ENCODE measurements around the gene TCFL5.

TCFL5 gene

DNA sequence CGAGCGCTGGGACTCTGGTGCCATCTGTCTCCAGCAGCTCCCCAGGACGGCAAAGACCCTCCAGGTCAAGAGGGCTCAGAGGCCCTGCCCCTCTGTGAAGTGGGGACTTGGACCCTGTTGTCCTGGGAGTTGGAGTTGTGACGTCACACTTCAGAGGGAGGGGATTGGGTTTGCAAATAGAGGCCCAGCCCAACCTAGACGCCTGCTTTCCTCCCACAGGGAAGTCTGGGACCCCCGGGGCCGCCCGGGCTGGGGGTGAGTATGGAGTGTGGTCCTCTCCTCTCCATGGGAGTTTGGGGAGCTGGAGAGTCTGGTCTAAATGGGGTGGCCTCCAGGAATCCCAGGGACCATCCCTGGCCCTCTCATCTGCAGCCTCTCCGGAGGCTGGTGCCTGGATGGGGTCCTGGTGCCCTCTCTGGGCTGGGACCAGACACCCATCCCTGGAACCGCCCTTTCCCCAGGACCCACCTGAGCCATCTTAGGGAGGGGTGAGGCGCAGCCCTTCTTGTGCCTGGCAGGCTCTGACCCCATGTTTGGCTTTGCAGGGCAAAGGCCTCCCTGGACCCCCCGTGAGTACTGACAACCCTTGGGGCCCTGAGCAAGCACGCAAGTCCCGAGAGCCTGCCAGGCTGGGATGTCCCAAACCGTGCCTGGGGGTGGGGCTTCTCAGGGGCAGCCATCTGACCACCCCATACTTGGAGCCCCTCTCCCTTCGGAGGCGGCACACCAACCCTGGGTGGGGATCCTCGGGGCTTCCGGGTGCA is 40.5 kb downstream of the TCFL5 start:
- DNase-seq = no peak

DNA sequence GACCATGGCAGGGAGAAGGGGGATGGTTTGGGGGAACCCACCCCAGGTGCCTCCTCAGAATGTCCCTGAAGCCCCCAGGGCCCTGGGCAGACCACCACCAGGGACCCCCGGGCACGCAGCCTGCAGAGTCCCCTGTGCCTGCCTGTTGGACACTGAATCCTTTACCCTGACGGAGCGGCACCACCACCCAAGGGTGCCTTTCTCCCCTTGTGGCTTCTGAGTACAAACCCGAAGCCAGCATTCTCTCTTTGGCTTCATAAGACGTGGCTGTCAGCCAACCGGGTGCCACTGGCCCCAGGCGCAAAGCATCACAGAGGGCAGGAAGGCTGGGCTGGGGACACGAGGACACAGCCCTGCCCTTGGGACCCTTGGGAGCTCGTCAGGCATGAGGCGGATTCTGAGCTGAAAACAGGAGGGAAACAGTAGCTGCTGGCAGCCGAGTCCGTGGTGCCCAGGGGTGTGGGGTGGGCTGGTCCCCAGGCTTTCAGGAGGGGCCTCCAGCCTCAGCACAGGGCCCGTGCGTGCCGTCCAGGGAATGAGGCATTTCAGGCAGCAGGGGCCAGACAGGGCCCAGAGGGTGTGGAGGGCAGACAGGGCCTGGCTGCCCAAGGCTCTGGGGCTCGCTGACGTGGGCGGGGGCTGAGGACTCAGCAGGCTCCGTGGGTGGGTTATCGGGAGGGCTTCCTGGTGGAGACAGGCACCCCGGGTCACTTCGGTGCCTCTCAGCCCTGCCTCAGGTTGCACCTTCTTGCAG is 41.2 kb downstream of the TCFL5 start:
- DNase-seq = no peak

DNA sequence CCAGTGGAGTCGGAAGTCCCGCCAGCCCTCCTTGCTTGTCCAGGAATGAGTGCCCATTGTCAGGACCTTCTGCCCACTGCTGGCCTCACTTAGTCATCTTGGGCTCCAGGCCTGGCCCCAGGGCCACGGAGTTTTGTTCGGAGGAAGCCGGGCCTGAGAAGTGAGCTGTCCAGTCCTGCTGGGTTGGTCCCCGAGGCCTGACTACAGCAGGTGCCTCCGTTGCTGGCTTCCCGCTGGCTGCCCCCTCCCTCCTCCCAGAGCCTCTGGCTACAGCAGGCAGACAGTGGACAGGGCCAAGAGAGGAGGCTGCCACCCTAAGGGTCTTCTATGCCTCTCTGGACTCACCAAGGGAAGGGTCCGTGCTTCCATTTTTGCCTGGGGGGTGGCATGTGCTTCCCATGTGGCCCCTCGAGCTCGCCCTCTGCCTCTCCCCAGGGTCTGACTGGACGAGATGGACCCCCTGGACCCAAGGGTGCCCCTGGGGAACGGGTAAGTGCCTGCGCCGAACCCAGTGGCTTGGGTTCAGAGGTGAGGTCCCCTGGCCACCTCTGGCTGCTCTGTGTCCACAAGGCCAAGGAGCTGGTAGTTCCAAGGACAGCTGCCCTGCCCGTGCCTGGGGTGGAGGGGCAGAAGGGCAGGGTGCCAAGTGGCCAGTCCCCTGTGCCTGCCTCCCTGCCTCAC is 42.0 kb downstream of the TCFL5 start:
- DNase-seq = no peak

DNA sequence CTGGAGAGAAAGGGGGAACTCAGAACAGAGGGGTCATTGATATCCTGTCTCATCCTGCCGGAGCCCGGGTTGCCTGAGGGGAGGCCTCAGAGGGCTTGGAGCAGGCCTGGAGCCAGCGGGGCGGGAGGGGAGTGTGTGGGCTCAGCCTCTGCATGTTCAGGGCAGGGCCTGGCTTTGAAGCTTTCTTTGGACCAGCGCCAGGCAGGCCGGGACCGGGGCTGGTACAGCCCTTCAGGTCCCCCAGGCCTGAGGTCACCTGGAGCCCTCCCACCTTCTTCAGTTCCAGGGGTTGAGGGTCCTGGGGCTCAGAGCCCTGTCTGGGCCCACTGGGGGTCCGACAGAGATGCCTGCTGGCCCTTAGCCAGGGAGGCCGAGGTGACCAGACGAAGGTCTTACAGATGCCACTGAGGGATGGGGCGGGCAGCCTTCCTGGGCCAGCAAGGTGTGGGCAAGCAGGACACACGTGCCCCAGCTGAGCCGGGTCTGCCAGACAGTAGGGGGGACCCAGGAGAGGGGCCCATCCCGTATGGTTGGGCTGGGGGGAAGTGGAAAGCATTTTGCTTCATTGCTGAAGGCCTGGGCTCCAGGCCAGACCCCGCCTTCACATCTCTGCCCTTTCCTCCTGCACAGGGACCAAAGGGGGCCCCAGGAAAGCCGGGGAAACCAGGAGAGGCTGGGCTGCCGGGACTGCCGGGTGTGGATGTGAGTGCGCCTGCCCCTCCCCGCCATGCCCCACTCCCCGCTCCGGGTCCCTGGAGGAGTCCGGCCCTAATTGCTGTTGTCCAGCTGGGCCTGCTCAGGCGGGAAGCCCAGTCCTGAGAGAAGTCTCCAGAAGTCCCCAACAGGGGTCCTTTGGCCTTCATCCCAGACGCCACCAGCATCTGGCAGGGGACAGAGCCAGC is 42.8 kb downstream of the TCFL5 start:
- no peak for DNase-seq

DNA sequence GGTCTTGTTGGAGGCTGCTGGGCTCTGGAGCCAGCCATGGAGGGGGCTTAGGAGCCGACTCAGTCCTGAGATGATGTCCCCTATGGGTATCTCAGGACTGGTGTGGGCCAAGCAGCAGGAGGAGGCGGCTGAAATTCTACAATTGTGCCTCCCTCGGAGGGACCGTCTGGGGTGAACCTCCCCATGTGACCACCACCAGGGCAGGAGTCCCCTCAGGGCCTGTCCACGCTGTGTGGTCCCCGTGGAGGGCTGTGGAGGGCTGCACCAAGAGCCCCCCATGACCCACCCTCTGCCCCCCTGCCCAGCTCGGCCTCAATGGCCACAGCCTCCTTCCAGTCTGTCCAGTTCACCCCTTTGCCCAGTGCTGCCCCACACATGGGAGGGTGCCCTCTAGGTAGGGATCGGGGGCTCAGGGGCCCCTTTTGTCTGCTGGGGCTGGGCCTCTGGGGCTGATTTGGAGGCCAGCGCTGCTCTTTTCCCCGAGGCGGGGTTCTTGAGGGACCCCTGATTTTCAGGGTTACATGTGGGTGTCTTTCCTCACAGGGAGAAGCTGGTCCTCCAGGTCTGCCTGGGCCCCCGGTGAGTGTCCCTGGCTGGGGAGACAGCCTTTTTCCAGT is 43.5 kb downstream of the TCFL5 start:
- DNase-seq = no peak

DNA sequence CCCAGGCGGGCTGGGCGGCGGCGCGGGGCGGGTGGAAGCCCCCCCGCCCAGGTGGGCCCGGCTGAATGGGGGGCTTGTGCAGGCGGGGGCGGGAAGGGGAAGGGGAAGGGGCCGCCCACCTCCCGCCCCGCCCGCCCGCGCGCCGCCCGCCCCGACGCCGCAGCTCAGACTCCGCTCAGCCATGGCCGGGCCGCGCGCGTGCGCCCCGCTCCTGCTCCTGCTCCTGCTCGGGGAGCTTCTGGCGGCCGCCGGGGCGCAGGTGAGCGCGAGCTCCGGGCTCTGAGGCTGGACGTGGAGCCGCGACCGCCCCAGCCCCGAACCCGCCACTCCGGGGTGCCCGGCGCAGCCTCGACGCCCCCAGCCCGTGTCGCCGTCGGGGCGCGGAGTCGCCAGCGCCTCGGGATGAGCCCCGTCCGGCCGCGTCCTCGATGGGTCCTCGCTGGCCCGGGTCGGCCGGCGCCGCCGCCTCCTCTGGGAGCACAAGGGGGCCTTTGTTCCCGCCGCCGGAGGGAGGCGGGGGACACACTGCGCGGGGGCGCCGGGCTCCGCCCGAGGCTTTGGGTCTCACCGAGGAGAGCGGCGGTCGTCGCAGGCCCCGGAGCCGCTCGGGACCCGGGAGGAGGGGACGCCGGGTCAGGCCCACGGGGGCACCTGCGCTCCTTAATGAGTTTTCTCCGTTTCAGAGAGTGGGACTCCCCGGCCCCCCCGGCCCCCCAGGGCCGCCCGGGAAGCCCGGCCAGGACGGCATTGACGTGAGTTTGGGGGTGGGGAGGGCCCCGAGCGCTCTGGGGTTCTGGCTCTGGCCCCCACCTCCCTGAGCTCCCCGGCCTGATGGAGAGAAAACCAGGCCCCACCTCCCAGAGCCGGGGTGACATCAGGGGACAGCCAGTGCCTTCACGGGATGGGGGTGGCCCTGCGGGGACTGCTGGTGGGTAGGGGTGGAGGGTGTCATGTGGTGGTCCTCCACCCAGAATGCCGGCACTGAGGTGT is 44.4 kb downstream of the TCFL5 start, which contains the start of gene COL9A3:
Gene COL9A3 (plus strand): TSS at position 167 of the 990 bp plus-strand sequence. CDS start 15 bp downstream, at position 182.
- DNase-seq = no peak

DNA sequence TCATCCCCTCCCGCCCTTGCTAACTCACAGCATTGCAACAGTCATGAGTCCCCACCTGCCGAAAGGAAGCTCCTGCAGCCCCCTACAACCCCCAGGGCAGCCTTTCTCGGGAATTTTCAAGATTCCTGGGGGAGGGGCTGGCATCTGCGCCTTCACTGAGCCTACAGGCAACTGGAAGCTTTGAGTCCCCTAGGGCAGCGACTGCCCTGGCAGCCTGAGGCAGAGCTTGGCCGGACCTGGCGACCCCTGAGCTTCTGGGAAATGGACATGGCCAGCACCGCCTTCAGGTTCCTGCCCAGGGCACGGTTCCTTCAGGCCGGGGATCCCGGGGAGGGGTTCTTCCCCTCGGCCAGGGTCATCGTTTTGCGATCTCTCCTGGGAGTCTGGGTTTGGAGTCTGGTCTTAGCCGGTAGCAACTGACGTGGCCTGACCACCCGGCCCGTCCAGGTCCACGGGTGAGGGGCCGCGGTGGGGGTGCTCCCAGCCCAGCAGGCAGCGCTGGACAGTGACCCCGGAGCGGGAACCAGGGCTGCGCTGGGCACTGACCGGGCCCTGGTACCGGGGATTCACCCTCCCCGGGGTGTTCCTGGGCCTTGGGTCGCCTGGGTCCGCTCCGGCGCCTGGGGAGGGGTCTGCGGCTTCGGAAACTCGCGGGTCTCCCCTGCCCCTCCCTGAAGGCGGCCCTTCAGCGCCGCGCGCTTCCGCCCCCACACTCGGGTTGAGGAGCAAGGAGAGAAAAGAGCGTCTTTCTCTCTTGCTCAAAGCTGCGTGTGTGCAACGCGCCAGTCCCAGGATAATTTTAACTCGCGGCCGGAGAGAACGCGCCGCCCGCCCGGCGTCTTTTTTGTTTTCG is 45.4 kb downstream of the TCFL5 start:
- no peak for DNase-seq

DNA sequence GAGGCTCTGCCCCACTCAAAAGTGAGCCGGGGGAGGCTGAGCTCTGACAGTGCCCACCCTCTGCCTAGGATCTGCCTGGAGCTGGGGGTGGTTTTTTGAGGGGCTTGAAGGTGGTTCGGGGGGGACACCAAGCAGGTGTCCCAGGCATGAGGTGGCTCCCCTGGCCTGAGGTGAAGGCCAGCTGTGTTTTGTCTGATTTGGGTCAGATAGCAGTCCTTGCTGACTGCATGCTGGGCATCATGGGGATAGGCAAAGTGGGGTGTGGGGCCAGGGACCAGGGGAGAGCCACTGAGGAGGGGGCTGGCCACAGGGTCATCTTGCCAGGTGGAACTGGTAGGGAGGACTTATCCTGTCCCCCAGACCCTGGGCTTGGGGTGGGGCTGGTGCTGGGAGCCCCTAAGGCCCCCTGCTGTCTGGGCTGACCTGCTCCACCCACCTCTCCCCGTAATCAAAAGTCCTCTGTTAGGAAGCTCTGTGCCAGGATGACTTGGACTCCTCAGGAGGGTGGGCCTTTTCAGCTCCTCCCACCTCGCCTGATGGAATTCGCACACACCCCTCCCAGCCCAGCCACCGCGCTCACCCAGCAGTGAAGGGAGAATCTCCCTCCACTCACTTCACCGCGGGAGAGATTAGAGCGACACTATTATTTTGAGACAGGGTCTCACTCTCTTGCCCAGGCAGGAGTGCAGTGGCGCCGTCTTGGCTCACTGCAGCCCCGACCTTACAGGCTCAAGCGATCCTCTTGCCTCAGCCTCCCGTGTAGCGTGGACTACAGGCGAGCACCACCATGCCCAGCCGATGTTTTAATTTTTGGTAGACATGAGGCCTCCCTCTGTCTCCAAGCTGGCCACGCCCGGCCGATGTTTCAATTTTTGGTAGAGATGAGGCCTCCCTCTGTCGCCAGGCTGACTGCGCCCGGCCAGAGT is 46.3 kb downstream of the TCFL5 start:
- no peak for DNase-seq

DNA sequence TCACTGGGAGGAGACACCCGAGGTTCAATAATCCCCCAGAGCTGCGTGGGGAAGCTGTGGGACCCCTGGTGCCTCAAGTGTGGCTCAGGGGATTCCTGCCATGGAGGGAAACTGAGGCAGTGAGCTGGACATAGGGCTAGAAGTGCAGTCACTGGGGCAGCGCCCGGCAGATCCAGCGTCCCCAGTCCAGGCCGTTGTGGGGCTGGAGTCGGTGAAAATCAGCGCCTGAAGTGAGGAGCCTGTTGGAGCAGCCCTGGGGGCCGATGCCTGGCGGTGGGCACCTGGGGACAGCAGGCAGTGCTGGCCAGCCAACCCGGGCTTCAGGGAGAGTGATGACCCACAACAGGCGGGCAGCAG is 46.9 kb downstream of the TCFL5 start:
- DNase-seq = no peak

DNA sequence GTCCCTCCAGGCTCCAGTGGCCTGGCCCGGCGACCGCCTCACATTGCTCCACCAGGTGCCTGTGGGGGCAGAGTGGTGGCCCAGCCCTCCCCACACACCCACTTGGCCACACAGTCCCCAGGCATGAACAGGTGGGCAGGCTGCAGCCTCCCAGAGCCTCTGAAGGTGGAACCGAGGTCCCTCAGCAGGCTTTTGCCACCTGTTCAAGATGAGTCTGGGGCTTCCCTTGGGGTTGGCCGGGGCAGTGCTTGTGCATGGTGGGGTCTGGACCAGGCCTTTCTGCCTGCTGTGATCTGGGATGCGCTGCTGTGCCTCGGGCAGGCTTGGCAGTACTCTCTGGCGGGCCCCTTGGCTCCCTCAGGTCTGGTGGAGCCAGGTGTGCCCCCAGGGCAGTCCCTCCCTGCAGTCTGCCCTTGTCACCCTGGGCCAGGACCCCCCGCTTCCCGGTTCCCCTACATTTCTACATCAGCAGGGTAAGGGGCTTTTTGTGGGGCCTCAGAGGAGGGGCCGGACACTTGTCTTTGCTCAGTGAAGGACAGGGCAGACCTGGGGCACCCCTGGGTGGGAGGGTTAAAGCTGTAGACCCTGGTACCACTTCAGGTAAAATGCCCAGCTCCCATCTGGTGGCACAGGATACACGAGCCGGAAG is 47.4 kb downstream of the TCFL5 start:
- DNase-seq = no peak

DNA sequence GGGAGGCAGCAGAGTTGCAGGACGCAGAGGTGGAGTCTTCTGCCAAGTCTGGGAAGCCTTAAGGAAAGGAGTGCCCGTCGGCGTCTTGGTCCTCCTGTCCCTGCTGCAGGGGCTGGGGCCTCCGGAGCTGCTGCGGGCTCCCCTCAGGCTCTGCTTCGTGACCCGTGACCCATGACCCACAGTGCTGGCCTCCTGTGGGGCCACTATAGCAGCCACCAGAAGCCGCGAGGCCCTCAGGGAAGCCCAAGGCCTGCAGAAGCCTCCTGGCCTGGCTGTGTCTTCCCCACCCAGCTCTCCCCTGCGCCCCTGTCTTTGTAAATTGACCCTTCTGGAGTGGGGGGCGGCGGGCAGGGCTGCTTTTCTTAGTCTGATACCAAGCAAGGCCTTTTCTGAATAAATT is 48.0 kb downstream of the TCFL5 start:
- no peak for DNase-seq

DNA sequence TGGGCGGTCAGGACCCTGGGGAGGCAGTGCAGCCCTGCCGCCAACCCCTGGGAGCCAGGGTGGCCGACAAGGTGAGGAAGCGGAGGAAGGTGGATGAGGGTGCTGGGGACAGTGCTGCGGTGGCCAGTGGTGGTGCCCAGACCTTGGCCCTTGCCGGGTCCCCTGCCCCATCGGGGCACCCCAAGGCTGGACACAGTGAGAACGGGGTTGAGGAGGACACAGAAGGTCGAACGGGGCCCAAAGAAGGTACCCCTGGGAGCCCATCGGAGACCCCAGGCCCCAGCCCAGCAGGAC is 48.8 kb downstream of the TCFL5 start:
- no peak for DNase-seq

DNA sequence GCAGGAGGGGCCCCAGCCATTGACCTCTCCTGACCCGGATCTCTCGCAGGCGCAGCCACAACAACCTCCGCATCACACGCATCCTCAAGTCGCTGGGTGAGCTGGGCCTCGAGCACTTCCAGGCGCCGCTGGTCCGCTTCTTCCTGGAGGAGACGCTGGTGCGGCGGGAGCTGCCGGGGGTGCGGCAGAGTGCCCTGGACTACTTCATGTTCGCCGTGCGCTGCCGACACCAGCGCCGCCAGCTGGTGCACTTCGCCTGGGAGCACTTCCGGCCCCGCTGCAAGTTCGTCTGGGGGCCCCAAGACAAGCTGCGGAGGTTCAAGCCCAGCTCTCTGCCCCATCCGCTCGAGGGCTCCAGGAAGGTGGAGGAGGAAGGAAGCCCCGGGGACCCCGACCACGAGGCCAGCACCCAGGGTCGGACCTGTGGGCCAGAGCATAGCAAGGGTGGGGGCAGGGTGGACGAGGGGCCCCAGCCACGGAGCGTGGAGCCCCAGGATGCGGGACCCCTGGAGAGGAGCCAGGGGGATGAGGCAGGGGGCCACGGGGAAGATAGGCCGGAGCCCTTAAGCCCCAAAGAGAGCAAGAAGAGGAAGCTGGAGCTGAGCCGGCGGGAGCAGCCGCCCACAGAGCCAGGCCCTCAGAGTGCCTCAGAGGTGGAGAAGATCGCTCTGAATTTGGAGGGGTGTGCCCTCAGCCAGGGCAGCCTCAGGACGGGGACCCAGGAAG is 49.3 kb downstream of the TCFL5 start:
- DNase-seq = no peak

DNA sequence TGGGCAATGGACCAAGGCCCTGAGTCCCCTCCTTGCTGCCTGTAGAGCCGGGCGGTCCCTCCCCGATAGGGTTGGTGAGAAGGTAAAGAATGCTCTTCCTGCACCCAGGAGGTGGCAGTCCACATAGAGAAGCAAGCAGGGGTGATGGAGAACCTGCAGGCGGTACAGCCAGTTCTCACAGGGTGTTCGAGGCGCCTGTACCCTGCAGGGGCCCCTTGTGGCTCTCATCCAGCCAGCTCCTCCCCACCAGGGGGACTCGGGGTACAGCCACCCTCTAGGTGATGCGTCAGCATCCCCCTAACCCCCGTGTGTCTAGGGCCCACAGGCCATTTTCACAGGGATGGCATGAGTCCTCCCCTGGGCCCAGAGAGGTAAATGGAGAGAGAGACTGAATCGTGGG is 49.9 kb downstream of the TCFL5 start:
- DNase-seq = no peak

DNA sequence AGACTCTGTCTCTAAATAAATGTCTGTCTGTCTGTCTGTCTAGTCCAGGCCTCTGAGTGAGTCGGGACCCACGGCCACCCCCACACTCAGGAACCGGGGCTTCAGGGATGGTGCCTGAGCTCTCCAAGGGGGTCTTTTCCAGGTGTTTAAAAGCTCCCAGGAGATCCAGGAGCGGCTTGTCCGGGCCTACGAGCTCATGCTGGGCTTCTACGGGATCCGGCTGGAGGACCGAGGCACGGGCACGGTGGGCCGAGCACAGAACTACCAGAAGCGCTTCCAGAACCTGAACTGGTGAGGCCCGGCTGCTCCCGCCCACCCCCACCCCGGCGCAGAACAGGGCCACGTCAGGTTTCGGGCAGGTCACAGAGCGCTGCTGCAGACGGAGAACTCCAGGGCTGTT is 50.3 kb downstream of the TCFL5 start:
- no peak for DNase-seq

DNA sequence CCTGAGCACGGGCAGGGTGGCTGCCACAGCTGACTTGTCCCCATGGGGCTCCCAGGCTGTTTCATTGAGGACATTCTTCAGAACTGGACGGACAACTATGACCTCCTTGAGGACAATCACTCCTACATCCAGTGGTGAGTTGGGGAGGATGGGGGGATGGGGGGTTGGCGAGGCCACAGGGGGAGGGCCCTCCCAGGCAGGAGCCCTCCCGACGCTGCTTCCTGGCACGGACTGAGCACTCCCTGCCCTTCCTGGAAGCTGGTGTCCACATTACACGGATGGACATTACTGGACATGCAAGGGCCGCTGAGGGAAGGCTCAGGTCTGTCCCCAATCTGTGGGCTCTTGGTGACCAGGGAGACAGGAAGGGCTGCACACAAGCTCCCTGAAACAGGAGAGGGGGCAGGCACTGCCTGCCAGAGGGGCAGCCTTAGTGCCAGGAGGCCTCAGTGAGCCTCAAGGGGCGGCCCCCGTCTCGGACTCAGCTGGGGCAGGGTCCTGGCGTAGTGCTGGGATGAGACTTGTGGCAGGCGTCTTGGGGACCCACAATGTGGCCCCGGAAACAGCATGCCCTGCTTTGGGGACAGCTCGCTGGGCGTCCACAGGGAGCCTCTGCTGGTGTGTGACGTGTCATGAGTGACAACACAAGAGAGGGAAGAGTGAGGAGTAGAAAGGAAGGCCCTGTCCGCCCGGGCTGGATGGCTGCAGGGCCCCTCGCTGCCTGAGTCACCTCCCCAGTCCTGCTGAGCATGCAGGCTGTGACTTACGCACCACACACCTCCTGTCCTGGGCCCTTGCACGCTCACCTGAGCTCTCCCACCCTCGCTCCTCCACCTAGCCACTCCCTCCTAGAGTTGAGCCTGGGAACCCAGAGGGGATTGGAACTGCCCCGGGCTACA is 51.8 kb downstream of the TCFL5 start:
- DNase-seq = no peak
